T47D (cell line): ENCODE measurements around the gene PCDHGA10.
A peak's percentile ranks its signal among the peaks of the same experiment; 100 is the strongest.
"Not testable (repeated sequence)": the region's sequence is repeated elsewhere in the genome, so short reads cannot be mapped to it uniquely, and the experiment has no call there.

ENCODE experiments used
- DNase-seq, 2 experiments: peaks; one replicate each; pipeline versions ENCODE4 v3.0.0 to v3.0.0-alpha.2; 2011 to 2012; ENCODE audit warnings: low read depth in 1 of 2, low spot score in 1 of 2
- JUND ChIP-seq: IDR thresholded peaks from 2 replicates; pipeline ENCODE4 v1.6.1; 2012; ENCODE audit warnings: low read depth
- in situ Hi-C: cut with HindIII; loops from 2 replicates; pipeline ENCODE4 v1.10.0; 2016; ENCODE audit warnings: low sequenced_read_pairs, low pct_unique_long_range_greater_than_20kb

PCDHGA10 gene

GRCh38 chr5:141383345-141383744 lies 29.4 kb upstream of the PCDHGA10 start:
- no peak for TF ChIP-seq JUND
- no peak for DNase-seq
- in situ Hi-C loops = no loop called here

GRCh38 chr5:141384471-141385267 lies 28.1 kb upstream of the PCDHGA10 start:
- no peak for DNase-seq
- in situ Hi-C loops = no loop called here
- no peak for TF ChIP-seq JUND

- peak in 1 of 2 experiments; percentile 63 for DNase-seq
- in situ Hi-C loops = not testable (repeated sequence)
Measured at GRCh38 chr5:141387557-141388311, 25.1 kb upstream of the PCDHGA10 start, which contains the start of gene PCDHGB4. TSS of gene PCDHGB4 (plus strand) at chr5:141387698. CDS start at chr5:141387885, 187 bp downstream.

- in situ Hi-C loops = no loop called here
- TF ChIP-seq JUND = no peak
- DNase-seq = no peak
Measured at GRCh38 chr5:141388661-141389060, 24.1 kb upstream of the PCDHGA10 start.

GRCh38 chr5:141389153-141390042 lies 23.4 kb upstream of the PCDHGA10 start:
- TF ChIP-seq JUND = no peak
- in situ Hi-C loops = no loop called here
- DNase-seq = no peak

- in situ Hi-C loops = no loop called here
- DNase-seq = no peak
- no peak for TF ChIP-seq JUND
Measured at GRCh38 chr5:141392429-141393198, 20.2 kb upstream of the PCDHGA10 start, which contains the start of gene PCDHGA8. TSS of gene PCDHGA8 (plus strand) at chr5:141392633. CDS start at chr5:141392814, 181 bp downstream.

GRCh38 chr5:141393267-141393666 lies 19.5 kb upstream of the PCDHGA10 start:
- no peak for DNase-seq
- in situ Hi-C loops = no loop called here
- no peak for TF ChIP-seq JUND

- in situ Hi-C loops, DNase-seq: not testable (repeated sequence)
Measured at GRCh38 chr5:141394401-141395187, 18.2 kb upstream of the PCDHGA10 start.

GRCh38 chr5:141397756-141398551 lies 14.8 kb upstream of the PCDHGA10 start, which contains the start of gene PCDHGB5:
TSS of gene PCDHGB5 (plus strand) at chr5:141397947. CDS start at chr5:141398128, 181 bp downstream.
- in situ Hi-C loops = not testable (repeated sequence)
- DNase-seq = peak; percentile 85 to 93

- no peak for TF ChIP-seq JUND
- no peak for DNase-seq
- in situ Hi-C loops = no loop called here
Measured at GRCh38 chr5:141398608-141399007, 14.2 kb upstream of the PCDHGA10 start.
